Activated CD4-positive, CD25-positive, alpha-beta regulatory T cell treated with anti-CD3 and anti-CD28 coated beads, Interleukin-2, amount 50 U/mL, for 72 hours (primary cell): ENCODE data around the gene KRTAP4-5.
"Not testable (repeated sequence)": the region's sequence is repeated elsewhere in the genome, so short reads cannot be mapped to it uniquely, and the experiment has no call there.

ENCODE experiments used
- DNase-seq: peaks from one replicate; pipeline ENCODE4 v3.0.0; 2021

The KRTAP4-5 gene

DNA sequence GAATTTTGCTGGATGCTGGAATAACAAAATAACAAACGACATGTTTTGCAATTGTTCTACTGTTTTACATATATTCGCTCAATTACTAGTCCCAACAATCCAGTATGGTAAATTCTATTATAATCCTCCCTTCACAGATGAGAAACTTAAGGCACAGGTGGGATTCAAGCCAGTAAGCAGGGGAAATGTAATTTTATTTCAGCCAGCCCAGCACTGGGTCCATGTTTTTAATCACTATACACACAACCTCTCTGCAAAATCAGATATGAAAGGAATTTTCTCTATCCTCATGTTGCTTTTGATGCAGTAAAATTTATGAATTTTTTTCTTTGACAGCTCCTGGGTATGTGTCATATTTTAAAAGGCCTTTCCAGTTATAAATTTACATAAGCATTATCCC lies 4.4 kb downstream of the KRTAP4-5 start:
- DNase-seq, result no peak

DNA sequence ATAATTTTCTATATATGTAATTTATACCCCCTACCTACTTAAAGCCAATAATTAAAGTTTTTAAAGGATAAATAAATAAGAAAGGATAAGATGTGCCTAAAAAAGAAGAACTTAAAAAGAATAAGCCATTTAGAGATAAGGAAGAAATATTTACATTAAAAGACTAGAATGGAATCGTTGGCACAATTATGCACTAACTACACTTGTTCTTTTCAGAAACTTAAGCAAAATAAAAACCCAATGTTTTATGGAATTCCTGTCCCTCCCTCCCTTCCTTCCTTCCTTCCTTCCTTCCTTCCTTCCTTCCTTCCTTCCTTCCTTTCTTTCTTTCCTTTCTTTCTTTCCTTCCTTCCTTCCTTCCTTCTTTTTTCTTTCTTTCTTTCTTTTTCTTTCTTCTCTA lies 4.8 kb downstream of the KRTAP4-5 start:
- DNase-seq, result no peak

DNA sequence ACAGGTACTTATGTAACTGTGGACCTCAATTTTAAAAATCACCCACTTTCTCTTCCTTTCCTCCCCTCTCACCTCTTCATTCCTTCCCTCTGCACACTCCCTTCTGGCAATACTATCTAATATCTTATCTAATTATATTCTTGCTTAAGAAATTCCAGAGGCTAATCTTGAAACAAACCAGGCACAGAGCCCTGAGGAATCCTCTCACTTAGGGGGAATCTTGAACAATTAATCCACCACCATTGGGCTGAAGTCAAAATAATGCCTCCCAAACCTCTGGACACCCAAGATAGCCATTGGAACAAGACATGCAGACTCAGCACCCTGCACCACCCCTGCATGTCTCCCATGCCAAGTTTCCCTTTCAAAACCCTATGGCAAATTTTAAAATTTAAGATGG lies 8.3 kb downstream of the KRTAP4-5 start:
- DNase-seq, result no peak

DNA sequence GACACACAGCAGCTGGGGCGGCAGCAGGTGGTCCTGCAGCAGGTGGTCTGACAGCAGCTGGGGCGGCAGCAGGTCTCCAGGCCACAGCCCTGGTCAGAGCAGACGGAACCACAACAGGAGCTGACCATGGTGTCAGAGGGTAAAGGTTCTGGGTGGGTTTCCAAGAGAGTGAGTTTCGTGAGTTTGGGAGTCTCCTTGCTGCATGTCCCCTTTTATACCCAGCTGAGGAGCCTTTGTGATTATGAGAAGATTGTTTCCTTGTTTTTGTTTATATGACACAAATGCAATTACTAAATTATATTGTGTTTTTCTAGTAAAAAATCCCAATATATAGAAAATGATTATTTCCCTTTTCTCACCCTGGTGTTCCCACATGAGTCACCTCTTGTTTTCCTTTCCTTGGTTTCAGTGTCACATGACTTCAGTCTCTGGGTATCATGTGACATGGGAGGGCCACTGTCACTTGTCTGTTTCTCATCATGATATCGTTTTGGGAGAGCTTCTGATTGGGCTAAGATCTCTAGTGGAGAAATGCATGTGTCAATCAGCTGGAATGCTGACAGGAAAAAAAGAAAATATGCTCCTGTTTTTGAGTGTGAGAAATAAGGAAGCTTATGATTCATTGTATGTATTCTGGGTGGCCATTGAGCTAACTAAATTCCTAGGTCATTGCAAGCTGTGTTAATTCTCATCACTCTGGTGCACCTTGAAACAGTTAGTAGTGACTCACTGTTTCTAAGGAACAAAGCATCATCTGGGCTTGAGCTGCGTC lies 9.1 kb downstream of the KRTAP4-5 start, which contains the start of gene KRTAP4-6:
TSS of gene KRTAP4-6 (minus strand) at position 185 of the 772 bp plus-strand sequence. CDS start at position 128, 57 bp downstream.
- DNase-seq, result no peak

DNA sequence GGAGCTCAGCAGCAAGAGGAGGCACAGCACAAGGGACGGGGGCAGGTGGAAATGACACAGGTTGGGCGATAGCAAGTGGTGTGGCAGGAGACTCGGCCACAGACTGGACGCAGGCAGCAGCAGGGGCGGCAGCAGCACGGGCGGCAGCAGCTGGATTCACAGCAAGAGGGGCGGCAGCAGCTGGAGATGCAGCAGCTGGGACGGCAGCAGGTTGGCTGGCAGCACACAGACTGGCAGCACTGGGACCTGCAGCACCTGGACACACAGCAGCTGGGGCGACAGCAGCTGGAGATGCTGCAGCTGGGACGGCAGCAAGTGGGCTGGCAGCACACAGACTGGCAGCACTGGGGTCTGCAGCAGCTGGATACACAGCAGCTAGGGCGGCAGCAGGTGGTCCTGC lies 9.8 kb downstream of the KRTAP4-5 start:
- not testable (repeated sequence) for DNase-seq

DNA sequence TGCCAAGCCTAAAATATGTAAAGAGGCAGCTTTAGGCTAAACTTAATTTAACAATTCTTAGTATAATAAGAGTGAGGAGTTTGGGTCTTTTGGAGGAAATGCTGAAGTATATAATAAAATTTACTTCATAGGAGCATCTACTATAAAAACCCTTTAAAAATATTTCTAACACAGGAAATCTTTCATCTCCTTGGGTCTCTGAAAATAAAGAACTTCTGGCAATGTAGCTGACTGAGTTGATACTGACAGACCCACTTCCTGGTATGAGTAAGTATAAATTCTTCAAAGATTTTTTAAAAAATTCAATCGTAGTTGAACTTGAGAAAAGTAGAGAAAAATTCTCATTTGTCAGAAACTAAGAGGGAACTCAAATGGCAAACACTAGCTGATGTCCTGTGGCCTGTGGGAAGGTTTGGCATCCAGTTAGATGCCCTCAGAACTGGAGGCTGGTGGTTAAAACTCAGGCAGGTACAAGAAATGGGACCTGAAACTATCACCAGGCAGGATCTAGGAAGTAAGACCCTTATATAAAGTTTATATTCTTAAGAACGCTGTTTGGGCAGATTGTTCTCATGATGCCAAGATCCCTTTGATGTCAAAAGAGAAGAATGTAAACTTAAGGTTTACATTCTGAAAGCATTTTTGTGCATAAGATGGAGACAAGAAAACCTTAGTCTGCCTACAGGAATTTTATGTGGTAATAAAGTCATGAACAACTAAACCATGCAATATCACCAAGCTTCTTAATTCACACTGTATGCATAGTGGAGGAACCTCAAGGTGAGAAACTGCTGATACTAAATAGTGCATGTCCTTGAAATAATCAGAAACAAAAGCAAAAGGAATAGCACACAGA lies 15.5 kb downstream of the KRTAP4-5 start:
- DNase-seq, result no peak

DNA sequence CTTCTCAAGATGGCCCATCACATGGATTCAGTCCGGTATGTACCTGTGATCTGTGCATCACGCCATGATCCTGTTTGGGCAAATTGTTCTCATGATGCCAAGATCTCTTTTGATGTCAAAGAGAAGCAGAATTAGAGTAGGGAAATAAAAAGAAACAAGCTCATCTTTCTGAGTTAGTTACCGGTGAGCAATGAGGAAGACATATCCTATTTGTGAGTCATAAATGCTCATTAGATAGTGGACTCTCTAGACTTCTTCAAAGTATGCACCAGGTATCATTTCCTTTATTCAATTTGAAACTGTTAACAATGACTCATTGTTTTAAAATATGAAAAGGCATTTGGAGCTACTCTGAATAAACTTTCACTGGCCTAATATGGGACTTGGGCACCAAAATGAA lies 17.6 kb downstream of the KRTAP4-5 start:
- no peak for DNase-seq

DNA sequence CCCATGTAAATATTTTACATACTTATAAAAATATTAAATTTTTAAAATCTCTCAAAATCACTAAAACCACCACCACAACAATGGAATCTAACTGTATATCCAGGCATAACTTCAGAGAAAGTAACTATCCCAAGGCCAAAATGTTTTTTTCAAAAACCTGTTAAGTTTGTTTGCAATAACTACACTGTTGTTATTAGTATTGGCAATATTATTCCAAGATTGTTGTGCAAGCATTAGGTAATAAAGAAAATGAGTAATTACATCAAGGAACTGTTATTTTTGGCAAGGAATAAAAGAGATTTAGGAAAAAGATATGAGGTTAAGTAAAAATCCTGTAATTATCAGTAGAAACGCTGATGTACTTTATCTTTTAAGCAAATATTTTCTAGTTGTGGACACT lies 22.3 kb downstream of the KRTAP4-5 start:
- DNase-seq, result no peak

DNA sequence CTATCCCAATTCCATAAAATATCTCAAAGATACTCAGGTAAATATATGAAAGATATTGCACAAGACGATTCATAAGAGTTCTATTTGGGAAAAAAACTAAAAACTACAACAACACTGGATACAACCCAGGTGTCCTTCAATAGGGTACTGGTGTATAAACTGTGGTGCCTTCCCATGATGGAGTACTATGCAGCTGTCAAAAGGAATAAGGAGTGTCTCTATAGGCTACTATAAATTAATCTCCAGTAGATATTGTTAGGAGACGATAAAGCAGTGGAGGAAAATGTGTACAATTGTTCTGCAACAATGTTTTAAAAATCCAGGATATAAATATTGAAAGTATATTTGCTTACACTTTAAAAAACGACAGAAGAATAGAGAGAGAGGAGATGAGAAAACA lies 23.2 kb downstream of the KRTAP4-5 start:
- DNase-seq, result no peak

DNA sequence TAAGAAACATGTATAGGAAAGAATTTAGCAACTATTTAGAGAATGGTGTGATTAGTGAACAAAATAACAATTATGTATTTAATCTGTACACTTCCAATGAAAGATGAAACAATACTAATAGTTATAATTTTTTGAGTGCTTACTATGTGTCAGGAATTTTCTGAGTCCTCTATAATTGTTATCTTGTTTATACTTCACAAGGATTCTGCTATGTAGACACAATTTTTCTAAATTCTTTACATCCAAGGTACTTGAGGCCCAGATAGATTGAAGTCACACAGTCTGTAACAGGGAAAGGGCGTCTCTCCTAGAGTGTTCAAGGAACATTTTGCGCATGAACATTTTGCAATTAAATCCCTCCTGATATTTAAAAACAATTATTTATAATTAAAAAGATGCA lies 24.6 kb downstream of the KRTAP4-5 start:
- no peak for DNase-seq

DNA sequence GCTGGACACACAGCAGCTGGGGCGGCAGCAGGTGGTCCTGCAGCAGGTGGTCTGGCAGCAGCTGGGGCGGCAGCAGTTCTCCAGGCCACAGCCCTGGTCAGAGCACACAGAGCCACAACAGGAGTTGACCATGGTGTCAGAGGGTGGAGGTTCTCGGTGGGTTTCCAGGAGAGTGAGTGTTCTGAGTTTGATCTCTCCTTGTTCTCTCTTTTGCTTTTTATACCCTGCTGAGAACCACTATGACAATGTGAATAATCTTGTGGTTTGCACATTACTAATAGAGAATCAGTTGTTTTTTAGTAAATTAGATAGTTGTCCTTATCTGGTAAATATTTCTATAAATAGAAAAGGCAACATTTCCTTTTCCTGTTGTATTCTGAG lies 25.6 kb downstream of the KRTAP4-5 start, which contains the start of gene KRTAP4-12:
TSS of gene KRTAP4-12 (minus strand) at position 192 of the 381 bp plus-strand sequence. CDS start at position 132, 60 bp downstream.
- not testable (repeated sequence) for DNase-seq

DNA sequence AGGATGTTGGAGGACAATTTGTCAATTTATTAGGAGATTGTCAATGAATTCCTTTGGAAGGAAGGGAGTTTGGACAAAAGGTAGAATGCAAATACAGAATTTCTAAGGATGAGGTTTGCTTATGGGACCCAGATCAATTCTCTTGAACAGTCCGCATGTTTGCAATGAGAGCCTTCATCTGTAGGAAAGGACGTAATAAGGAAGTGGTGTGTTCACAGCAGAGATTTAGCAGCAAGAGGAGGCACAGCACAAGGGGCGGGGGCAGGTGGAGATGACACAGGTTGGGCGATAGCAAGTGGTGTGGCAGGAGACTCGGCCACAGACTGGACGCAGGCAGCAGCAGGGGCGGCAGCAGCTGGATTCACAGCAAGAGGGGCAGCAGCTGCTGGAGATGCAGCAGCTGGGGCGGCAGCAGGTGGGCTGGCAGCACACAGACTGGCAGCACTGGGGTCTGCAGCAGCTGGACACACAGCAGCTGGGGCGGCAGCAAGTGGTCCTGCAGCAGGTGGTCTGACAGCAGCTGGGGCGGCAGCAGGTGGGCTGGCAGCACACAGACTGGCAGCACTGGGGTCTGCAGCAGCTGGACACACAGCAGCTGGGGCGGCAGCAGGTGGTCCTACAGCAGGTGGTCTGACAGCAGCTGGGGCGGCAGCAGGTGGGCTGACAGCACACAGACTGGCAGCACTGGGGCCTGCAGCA lies 26.2 kb downstream of the KRTAP4-5 start:
- not testable (repeated sequence) for DNase-seq

DNA sequence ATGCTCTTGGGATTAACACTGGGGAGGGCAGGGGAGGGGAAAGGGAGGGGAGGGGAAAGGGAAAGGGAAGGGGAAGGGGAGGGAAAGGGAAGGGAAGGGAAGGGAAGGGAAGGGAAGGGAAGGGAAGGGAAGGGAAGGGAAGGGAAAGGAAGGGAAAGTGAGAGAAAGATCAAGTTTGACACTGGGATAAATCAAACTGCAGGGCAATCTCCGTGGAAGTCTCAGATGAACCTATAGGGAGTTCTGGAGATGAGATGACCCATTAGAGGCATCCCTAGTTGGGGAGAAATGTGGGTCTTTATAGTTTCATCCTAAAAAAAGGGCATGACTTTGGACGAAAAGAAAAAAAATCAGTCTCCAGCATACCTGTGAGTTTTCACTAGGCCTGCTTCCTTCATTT lies 27.9 kb downstream of the KRTAP4-5 start:
- no peak for DNase-seq

DNA sequence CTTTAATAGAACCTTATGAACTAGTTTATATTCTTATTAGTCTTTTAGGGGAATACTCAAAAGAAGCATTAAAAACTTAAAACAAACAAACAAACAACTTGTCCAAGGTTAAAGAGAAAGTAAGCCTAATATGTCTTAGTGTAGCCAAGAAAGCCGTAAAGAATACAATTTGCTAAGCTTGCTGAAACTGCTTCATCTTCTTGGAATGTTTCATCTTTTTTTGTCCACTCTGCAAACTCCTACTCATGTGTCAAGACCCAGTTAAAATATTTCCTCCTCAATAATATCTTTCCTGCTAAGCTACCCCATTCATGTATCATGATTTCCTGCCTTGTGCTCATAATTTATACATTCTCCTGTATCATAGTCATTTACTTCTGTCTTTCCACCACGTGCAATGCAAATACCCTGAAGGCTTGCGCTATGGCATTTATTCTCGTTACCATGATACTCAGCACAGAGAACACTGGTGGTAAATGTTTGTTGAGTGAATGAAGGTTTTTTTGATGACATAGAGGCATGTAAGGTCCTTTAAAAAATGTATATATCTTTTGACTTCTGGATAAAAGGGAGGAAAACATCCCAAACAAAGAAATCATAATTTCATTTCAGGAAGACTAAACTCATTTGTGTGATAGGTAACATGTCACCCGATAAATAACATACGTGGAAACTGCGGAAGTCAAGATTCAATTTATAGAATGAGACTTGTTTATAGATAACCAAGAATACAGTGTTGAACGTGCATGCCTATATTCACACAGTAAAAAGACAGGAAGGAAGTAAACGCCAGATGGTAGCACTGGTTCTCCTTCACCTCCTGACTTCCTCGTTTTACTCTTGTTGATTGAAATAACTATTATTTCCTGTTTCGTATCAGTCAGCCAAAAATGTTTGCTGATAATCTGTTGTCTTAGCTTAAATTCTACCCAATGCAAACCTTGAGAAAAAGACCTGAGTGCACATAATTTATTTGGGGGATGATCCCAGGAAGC lies 29.6 kb downstream of the KRTAP4-5 start:
- DNase-seq, result not testable (repeated sequence)

DNA sequence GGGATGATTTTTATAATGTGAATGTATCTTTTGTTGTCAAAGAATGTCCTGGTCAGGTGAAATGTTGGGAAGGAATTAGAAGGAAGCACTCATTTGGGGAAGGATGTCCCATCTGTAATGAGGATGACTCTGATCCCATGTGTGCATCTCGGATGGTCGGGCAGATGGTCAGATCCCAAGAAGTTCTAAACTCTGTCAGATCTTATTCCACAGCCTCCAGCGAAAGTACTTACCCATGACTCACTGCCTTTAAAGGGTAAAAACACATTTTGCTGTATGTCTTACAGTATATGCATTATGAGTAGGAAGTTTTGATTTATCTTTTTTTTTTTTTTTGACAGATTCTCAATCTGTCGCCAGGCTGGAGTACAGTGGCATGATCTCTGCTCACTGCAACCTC lies 30.9 kb downstream of the KRTAP4-5 start:
- no peak for DNase-seq

DNA sequence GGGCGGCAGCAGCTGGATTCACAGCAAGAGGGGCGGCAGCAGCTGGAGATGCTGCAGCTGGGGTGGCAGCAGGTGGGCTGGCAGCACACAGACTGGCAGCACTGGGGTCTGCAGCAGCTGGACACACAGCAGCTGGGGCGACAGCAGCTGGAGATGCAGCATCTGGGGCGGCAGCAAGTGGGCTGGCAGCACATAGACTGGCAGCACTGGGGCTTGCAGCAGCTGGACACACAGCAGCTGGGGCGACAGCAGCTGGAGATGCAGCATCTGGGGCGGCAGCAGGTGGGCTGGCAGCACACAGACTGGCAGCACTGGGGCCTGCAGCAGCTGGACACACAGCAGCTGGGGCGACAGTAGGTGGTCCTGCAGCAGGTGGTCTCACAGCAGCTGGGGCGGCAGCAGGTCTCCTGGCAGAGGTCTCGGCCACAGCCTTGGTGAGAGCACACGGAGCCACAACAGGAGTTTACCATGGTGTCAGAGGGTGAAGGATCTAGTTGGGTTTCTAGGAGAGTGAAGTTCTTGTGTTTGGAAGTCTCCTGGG lies 31.7 kb downstream of the KRTAP4-5 start, which contains the start of gene KRTAP4-11:
TSS of gene KRTAP4-11 (minus strand) at position 528 of the 541 bp plus-strand sequence. CDS start at position 470, 58 bp downstream.
- not testable (repeated sequence) for DNase-seq

DNA sequence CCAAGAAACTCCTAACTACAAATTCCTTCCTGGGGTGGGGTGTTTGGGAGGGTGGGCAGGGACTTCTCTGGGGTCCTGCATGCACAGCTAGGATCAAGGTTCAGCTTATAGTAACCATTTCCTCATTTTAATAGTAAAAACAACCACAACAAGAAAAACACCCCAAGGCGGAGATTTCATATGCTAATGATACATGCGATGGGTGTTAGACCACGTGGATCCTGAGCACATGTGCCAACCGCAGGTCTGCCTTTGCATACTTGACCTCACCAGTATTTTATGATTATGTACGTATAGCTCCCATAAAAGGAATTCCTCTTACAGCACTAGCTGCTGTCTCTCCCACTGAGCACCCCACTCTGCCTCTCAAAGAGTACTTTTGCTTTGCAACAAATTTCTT lies 33.3 kb downstream of the KRTAP4-5 start:
- DNase-seq, result no peak

DNA sequence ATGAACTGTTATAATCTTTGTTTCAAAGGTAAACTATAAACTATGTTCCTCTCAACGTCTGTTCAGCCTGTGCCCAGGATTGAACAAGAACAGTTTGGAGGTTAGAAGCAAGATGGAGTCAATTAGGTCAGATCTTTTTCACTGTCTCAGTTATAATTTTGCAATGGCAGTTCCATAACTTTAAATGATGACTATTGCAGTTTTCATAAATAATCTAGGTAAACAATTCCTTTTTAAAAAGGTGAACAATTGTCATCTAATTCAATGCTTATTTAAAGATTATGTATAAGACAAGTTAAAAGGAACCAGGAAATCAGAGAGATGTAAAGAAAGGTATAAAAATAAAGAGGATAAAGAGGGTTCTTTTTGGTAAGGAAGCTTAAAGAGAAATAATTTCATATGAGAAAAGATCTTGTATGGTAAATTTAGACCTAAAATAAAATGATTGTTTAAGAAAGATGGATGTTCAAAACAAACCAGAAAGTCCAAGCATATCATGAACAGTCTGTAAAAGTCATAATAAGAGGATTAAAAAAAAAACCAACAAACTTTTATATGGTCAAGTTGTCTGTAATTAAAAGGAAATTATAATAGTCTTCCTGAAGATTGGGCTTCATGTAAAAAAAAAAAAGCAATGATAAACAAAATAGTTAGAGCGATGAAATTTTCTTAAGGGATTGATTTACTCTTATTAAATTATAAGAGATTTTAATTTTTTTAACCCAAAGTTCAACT lies 38.3 kb downstream of the KRTAP4-5 start:
- no peak for DNase-seq

DNA sequence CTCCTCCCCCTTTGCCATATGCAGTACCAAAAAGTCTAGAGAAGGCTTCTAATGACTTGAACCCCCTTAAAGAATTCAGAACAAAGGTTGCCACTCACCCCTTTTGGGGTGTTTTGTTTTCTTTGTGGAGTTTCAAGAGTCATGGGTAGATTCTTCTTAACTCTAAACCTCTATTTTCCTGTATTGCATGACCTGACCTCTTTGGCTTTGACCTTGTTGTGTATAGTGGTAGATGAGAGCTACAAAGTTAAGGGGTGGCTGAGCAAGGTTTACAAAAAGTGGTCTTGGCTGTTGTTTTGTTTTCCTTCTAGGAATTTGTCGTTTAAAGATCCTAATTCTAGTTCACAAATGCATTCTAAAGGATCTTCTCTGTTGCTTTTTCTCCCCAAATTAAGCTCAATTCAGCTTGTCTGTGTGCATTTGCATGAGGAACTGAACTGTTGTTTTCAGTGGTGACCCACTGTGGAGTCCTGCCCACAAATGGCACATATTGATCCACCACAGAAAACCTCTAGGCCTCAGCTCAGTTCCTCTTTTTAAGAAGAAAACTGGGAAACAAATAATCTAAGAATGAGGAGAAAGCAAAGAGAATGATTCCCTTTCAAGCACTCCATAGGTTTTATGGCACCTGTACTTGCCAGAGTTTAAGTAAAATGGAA lies 40.8 kb downstream of the KRTAP4-5 start:
- DNase-seq, result not testable (repeated sequence)

DNA sequence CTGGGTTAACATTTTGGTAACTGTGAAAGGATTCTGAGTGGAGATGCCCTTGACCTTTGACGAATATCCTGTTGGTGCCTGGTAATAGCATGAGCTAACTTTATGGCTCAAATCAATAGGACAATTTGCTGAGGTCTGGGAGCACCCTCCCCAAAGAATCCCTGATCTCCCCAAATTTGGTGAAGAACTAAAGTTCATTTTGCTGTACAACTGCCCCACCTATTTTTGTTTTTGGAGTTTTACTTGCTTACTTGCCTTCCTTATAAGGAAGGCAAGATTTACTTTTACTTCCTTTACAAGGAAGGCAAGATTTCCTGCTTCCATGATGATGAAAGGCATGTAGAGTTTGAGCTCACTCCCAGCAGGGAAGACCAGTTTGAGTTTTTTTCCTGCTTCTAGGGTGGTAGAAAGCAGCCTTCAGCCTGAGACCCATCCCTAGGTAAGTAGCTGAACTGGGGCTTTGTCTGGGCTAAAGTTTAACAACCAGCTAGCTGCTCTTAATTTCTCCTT lies 41.6 kb downstream of the KRTAP4-5 start:
- no peak for DNase-seq
